Measurements from ENCODE around the gene SVIL. TPM values are rescaled to one million over a fixed set of nuclear protein-coding genes. Genes with fewer than 3 reads are reported as not detected.

The SVIL gene
- total RNA-seq, 1 donor from 2014 or later = 16.7 TPM

Small RNA genes within 50 kb of the gene (small RNA-seq; reads per million reads assigned to genes)
- gene MIR604 (not detected), gene MIR938 (not detected), gene RF00105 (not detected)
